ENCODE results near the gene PHRF1.
"Not testable (repeated sequence)": the region's sequence is repeated elsewhere in the genome, so short reads cannot be mapped to it uniquely, and the experiment has no call there.

PHRF1 gene

GRCh38 chr11:637333-637592 is 61.0 kb downstream of the PHRF1 start:
- no peak for DNase-seq

GRCh38 chr11:637593-638521 is 61.6 kb downstream of the PHRF1 start:
- DNase-seq: no peak

- no peak for DNase-seq
Measured at GRCh38 chr11:638631-639331, 62.5 kb downstream of the PHRF1 start.

- no peak for DNase-seq
Measured at GRCh38 chr11:639332-639955, 63.2 kb downstream of the PHRF1 start.

- DNase-seq: no peak
Measured at GRCh38 chr11:640021-640706, 63.9 kb downstream of the PHRF1 start.

GRCh38 chr11:641806-642370 is 65.6 kb downstream of the PHRF1 start:
- no peak for DNase-seq

- DNase-seq: no peak
Measured at GRCh38 chr11:643366-643765, 67.1 kb downstream of the PHRF1 start.

- no peak for DNase-seq
Measured at GRCh38 chr11:643849-644738, 67.8 kb downstream of the PHRF1 start.

- no peak for DNase-seq
Measured at GRCh38 chr11:645536-645935, 69.3 kb downstream of the PHRF1 start.

GRCh38 chr11:646214-646613 is 69.9 kb downstream of the PHRF1 start:
- no peak for DNase-seq

GRCh38 chr11:647672-648158 is 71.4 kb downstream of the PHRF1 start:
- DNase-seq: not testable (repeated sequence)

GRCh38 chr11:650482-650881 is 74.2 kb downstream of the PHRF1 start:
- no peak for DNase-seq

- DNase-seq: not testable (repeated sequence)
Measured at GRCh38 chr11:653136-653535, 76.9 kb downstream of the PHRF1 start.

GRCh38 chr11:653837-654236 is 77.6 kb downstream of the PHRF1 start:
- DNase-seq: no peak

GRCh38 chr11:654444-654843 is 78.2 kb downstream of the PHRF1 start:
- not testable (repeated sequence) for DNase-seq

- no peak for DNase-seq
Measured at GRCh38 chr11:655036-655726, 78.9 kb downstream of the PHRF1 start.

- DNase-seq: no peak
Measured at GRCh38 chr11:656426-656825, 80.2 kb downstream of the PHRF1 start.

GRCh38 chr11:656866-657265 is 80.6 kb downstream of the PHRF1 start:
- no peak for DNase-seq

- DNase-seq: no peak
Measured at GRCh38 chr11:657691-658126, 81.4 kb downstream of the PHRF1 start.

- DNase-seq: no peak
Measured at GRCh38 chr11:659532-660085, 83.3 kb downstream of the PHRF1 start.

GRCh38 chr11:660281-660680 is 84.0 kb downstream of the PHRF1 start:
- no peak for DNase-seq

Data from NCI-H2227 treated with DMSO at 0.1 percent for 48 hours (cell line).